ENCODE data around the gene NAT8. TPM values are rescaled to one million over a fixed set of nuclear protein-coding genes. Genes with fewer than 3 reads are reported as not detected.

NAT8 gene
- total and polyA plus RNA-seq, 2 of the 13 experiments (the other 11 are each of a cell fraction or from before 2014, with no cell fraction given): 1.9 to 12.9 TPM

- TF ChIP-seq, protein P1, sequence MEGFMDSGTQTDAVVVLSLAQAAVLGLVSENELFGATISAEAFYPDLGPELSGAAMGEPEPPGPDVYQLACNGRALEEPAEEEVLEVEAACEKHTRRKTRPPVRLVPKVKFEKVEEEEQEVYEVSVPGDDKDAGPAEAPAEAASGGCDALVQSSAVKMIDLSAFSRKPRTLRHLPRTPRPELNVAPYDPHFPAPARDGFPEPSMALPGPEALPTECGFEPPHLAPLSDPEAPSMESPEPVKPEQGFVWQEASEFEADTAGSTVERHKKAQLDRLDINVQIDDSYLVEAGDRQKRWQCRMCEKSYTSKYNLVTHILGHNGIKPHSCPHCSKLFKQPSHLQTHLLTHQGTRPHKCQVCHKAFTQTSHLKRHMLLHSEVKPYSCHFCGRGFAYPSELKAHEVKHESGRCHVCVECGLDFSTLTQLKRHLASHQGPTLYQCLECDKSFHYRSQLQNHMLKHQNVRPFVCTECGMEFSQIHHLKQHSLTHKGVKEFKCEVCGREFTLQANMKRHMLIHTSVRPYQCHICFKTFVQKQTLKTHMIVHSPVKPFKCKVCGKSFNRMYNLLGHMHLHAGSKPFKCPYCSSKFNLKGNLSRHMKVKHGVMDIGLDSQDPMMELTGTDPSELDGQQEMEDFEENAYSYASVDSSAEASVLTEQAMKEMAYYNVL (CRISPR knock-in tag; IDR thresholded peaks at IDR 0.05; ENCODE audit: borderline replicate concordance): peak; percentile 84
- TF ChIP-seq RBFOX2 (IDR thresholded peaks at IDR 0.05; ENCODE audit: low read depth, low read length) (no peak), EEA1 (CRISPR knock-in tag; IDR thresholded peaks at IDR 0.05; ENCODE audit: borderline replicate concordance) (no peak), JARID2 (CRISPR knock-in tag; IDR thresholded peaks at IDR 0.05; ENCODE audit: insufficient replicate concordance) (no peak), GPBP1L1 (CRISPR knock-in tag; IDR thresholded peaks at IDR 0.05) (no peak), SNAI1 (CRISPR knock-in tag; IDR thresholded peaks at IDR 0.05; ENCODE audit: borderline replicate concordance) (no peak), ZNF768 (CRISPR knock-in tag; IDR thresholded peaks at IDR 0.05) (no peak), RXRA (CRISPR knock-in tag; IDR thresholded peaks at IDR 0.05) (0 out of 2 replicates have a peak, but pooled peaks have one; percentile 37), AHR (CRISPR knock-in tag; IDR thresholded peaks at IDR 0.05) (no peak), ZNF850 (CRISPR knock-in tag; conservative IDR thresholded peaks at IDR 0.05) (no peak), ZNF619 (CRISPR knock-in tag; IDR thresholded peaks at IDR 0.05) (no peak), SOX5 (CRISPR knock-in tag; IDR thresholded peaks at IDR 0.05; ENCODE audit: borderline replicate concordance) (no peak), TP53 (CRISPR knock-in tag; conservative IDR thresholded peaks at IDR 0.05) (no peak), ZFP41 (CRISPR knock-in tag; IDR thresholded peaks at IDR 0.05; ENCODE audit: borderline replicate concordance) (no peak), ZNF496 (CRISPR knock-in tag; IDR thresholded peaks at IDR 0.05; ENCODE audit: insufficient replicate concordance) (no peak), NKX3-1 (CRISPR knock-in tag; IDR thresholded peaks at IDR 0.05) (no peak), RARA (CRISPR knock-in tag; IDR thresholded peaks at IDR 0.05) (peak; percentile 36; the same call in 1 of the 2 replicates), JUND (CRISPR knock-in tag; IDR thresholded peaks at IDR 0.05) (no peak), SOX6 (IDR thresholded peaks at IDR 0.05) (no peak), SOX6 (CRISPR knock-in tag; IDR thresholded peaks at IDR 0.05) (peak; percentile 48; the same call in 1 of the 2 replicates), TRIM24 (CRISPR knock-in tag; IDR thresholded peaks at IDR 0.05) (no peak)
- TF ChIP-seq, protein P2, sequence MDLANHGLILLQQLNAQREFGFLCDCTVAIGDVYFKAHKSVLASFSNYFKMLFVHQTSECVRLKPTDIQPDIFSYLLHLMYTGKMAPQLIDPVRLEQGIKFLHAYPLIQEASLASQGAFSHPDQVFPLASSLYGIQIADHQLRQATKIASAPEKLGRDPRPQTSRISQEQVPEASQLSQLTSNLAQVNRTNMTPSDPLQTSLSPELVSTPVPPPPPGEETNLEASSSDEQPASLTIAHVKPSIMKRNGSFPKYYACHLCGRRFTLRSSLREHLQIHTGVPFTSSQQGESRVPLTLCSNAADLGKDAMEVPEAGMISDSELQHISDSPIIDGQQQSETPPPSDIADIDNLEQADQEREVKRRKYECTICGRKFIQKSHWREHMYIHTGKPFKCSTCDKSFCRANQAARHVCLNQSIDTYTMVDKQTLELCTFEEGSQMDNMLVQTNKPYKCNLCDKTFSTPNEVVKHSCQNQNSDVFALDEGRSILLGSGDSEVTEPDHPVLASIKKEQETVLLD (CRISPR knock-in tag; IDR thresholded peaks at IDR 0.05; ENCODE audit: low read depth): no peak
- TF ChIP-seq, protein P3, sequence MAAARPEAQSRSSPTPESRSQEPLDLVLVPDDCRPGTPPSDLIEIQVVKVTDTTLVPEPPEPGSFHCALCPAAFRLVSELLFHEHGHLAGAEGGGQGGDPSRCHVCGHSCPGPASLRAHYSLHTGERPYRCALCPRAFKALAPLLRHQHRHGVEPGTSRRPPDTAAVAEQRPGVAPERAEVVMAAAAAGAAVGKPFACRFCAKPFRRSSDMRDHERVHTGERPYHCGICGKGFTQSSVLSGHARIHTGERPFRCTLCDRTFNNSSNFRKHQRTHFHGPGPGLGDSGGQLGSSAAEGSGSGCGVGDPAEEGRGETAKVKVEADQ (CRISPR knock-in tag; IDR thresholded peaks at IDR 0.05; ENCODE audit: borderline replicate concordance): no peak
- TF ChIP-seq, protein P4, sequence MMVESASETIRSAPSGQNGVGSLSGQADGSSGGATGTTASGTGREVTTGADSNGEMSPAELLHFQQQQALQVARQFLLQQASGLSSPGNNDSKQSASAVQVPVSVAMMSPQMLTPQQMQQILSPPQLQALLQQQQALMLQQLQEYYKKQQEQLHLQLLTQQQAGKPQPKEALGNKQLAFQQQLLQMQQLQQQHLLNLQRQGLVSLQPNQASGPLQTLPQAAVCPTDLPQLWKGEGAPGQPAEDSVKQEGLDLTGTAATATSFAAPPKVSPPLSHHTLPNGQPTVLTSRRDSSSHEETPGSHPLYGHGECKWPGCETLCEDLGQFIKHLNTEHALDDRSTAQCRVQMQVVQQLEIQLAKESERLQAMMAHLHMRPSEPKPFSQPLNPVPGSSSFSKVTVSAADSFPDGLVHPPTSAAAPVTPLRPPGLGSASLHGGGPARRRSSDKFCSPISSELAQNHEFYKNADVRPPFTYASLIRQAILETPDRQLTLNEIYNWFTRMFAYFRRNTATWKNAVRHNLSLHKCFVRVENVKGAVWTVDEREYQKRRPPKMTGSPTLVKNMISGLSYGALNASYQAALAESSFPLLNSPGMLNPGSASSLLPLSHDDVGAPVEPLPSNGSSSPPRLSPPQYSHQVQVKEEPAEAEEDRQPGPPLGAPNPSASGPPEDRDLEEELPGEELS (CRISPR knock-in tag; IDR thresholded peaks at IDR 0.05): no peak
Measured at GRCh38 chr2:73685764-73686438, 43.7 kb upstream of the NAT8 start (continued).
